Astrocyte of the cerebellum (primary cell): ENCODE results near the gene TMTC2.

Experiments
- DNase-seq: peaks from one replicate; pipeline ENCODE4 v3.0.0-alpha.2; 2011; ENCODE audit warnings: low read depth
- H3K4me3 ChIP-seq: 2 replicates; pipeline ENCODE4 v1.5.1; 2011; ENCODE audit warnings: mild to moderate bottlenecking, low read depth, low read length, moderate library complexity
- in situ Hi-C: cut with HindIII; loops from 2 replicates; pipeline ENCODE4 v1.10.0; 2017; ENCODE audit warnings: low sequenced_read_pairs
- TF ChIP-seq, protein P1 (sequence below): IDR thresholded peaks from 2 replicates; pipeline ENCODE4 v1.5.1; 2012; ENCODE audit warnings: low read length, low read depth, moderate library complexity, mild to moderate bottlenecking; ENCODE audit errors: missing control alignments

TMTC2 gene

DNA sequence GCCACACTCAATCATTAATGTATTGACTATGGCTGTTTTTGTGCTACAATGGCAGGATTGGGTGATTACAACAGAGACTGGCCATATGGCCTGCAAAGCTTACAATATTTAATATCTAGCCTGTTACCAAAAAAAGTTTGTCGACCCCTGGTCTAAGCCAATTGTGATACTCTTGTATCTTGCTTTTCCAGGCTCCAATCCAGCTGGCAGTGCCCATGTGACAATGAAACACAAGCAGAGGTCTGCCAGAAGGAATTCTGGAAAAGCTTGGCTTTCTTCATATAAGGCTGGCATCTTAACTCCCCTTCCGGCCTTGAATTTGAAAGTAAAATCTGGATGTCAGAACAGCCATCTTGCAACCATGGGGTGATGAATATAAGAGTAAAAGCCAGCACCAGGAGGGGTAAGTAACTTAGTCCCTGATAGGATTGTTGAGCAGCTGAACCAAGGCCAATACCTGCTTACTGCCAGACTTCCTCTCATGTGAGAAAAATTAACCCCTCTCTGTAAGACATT is 458.7 kb downstream of the TMTC2 start:
- no peak overlapping the region for H3K4me3 ChIP-seq
- DNase-seq: no peak
- TF ChIP-seq, protein P1, sequence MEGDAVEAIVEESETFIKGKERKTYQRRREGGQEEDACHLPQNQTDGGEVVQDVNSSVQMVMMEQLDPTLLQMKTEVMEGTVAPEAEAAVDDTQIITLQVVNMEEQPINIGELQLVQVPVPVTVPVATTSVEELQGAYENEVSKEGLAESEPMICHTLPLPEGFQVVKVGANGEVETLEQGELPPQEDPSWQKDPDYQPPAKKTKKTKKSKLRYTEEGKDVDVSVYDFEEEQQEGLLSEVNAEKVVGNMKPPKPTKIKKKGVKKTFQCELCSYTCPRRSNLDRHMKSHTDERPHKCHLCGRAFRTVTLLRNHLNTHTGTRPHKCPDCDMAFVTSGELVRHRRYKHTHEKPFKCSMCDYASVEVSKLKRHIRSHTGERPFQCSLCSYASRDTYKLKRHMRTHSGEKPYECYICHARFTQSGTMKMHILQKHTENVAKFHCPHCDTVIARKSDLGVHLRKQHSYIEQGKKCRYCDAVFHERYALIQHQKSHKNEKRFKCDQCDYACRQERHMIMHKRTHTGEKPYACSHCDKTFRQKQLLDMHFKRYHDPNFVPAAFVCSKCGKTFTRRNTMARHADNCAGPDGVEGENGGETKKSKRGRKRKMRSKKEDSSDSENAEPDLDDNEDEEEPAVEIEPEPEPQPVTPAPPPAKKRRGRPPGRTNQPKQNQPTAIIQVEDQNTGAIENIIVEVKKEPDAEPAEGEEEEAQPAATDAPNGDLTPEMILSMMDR: no peak
- in situ Hi-C loops: no loop called here

DNA sequence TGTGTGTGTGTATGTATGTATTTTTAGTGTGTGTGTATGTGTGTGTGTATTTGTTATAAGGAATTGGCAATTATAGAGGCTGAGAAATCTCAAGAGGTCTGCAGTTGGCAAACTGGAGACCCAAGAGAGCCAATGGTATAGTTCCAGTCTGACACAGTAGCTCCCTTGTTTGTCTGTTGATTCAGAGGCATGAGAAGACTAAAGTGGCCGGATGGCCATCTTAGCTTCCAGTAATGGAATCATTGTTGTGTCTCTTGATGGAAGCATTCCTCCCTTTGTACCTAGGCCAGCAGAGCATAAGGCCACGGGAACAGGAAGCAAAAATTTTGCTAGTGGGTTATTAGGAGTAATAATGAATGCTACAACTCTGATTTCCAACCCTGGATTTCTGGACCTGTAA is 460.6 kb downstream of the TMTC2 start:
- TF ChIP-seq, protein P1: no peak
- DNase-seq: no peak
- H3K4me3 ChIP-seq: no peak overlapping the region
- in situ Hi-C loops: no loop called here

DNA sequence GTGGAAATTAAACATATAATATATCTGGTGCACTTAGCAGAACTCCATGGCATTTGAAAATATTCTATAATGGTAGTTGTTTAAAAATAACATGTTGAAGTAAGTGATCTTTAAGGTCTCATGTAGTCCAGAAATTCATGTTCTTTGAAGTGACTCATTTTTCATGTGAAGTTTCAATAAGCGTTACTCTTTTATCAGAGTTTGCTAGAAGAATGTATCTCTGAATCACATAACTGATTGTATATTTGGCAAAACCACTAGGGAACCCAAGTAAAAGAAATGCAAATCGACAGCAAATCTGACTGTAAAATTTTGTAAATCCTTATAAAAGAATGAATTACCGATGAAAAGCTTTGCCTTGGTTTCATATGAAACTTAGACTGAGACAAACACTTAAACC is 463.3 kb downstream of the TMTC2 start:
- in situ Hi-C loops: no loop called here
- TF ChIP-seq, protein P1: no peak

DNA sequence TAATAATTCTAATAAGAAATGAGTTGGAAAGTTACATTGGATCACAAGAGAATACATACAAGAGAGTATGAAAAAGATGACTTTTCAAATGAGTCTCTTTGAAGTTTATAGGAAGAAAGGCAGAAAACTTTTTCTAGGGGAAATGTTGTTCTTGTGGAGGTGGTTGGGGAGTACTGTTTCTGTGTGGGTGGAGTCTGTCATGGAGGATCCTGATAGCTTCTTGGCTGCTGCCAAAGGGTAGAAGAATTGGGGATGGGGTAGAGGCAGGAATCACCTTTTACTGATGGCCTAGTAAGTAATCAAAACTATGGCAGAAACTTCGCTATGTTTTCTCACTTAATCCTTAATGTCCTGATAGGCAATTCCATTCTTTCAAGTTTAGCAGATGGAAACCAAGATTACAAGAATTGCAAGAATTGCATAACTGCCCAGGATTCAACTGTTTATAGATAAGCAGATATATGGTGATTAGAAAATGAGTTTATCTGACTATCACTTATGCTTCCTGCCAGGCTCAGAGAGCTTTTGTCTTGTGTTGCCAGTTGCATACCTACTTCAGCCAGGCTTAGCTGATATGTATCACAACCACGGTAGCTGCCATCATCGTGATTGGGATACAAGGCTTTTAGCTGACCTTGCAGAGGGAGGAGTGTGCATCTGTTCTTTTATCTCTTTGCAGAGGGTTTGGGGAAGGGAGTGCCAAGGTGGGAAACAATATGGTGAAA is 463.9 kb downstream of the TMTC2 start:
- in situ Hi-C loops: no loop called here
- no peak overlapping the region for H3K4me3 ChIP-seq
- TF ChIP-seq, protein P1: no peak

More for the DNA sequence above, 463.3 kb downstream of the TMTC2 start:
- no peak for DNase-seq
- H3K4me3 ChIP-seq: no peak overlapping the region

DNA sequence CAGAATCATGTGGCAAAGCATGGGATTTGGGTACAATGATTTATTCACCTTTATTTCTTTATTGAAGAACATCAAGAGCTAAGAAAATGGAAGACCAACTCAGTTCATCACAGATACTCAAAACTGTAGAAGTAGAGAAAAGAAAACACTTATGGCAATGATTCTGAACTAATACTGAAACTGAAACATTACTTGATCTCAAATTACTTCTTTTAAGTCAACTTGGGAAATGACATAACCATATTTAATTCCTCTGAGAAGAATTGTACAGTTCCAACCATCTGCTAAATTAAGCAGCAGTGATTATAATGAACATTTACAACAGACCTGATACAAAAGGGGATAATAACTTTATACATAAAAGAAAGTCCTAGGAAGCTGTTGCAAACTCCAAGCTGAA is 466.5 kb downstream of the TMTC2 start:
- DNase-seq: no peak
- H3K4me3 ChIP-seq: no peak overlapping the region
- in situ Hi-C loops: no loop called here
- TF ChIP-seq, protein P1: no peak

More for the DNA sequence above, 463.9 kb downstream of the TMTC2 start:
- no peak for DNase-seq

DNA sequence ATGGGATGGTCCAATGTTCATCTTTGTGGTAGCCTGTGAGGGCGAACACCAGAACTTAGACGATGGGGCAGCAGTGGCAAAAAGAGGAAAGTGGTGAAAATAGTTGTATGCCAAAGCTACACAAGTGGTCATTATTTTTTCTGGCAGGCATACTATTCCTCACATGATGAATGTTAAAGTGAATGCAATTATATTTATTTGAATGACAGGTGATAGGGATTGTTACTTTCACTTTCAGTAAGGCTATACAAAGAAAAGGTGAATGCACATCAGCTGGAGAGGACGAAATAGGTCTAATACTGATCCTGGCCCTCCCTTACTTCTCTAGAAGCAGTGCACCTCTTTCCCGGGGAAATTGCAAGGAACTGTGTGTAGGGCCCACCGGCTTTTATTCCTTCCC is 470.1 kb downstream of the TMTC2 start:
- TF ChIP-seq, protein P1: no peak
- DNase-seq: no peak
- no peak overlapping the region for H3K4me3 ChIP-seq
- in situ Hi-C loops: no loop called here
